GM12873 (cell line): Measurements from ENCODE around the gene NARS2.

Experiments used
- CTCF ChIP-seq: IDR thresholded peaks from 2 replicates; pipeline ENCODE4 v1.5.1; 2012; ENCODE audit warnings: low read depth, mild to moderate bottlenecking, moderate library complexity, low read length, control low read depth; ENCODE audit not compliant: insufficient read depth; ENCODE audit errors: missing control alignments

NARS2 gene

GRCh38 chr11:78547931-78548705, 26.5 kb downstream of the NARS2 start:
- TF ChIP-seq CTCF = no peak

- TF ChIP-seq CTCF = no peak
These were observed 32.7 kb downstream of the NARS2 start for GRCh38 chr11:78542007-78542406.

GRCh38 chr11:78541537-78541936, 33.1 kb downstream of the NARS2 start:
- TF ChIP-seq CTCF = no peak

- TF ChIP-seq CTCF = no peak
These were observed 34.4 kb downstream of the NARS2 start for GRCh38 chr11:78540256-78540655.

- no peak for TF ChIP-seq CTCF
These were observed 35.2 kb downstream of the NARS2 start for GRCh38 chr11:78539506-78539905.

- no peak for TF ChIP-seq CTCF
These were observed 37.7 kb downstream of the NARS2 start for GRCh38 chr11:78536933-78537332.

GRCh38 chr11:78535920-78536319, 38.7 kb downstream of the NARS2 start:
- TF ChIP-seq CTCF = no peak
